HG02588 (cell line): ENCODE measurements around the gene TPRKB.
"Not testable (repeated sequence)": the region's sequence is repeated elsewhere in the genome, so short reads cannot be mapped to it uniquely, and the experiment has no call there.

ENCODE experiments used
- ATAC-seq: cut with Tn5 transposase; IDR thresholded peaks from one replicate; pipeline ENCODE4 v1.9.1; 2021; ENCODE audit warnings: mild to moderate bottlenecking, moderate library complexity; ENCODE audit not compliant: unreplicated experiment

TPRKB gene

GRCh38 chr2:73700661-73701447 is 36.3 kb downstream of the TPRKB start:
- no peak for ATAC-seq

- no peak for ATAC-seq
These were observed 37.0 kb downstream of the TPRKB start for GRCh38 chr2:73700131-73700611.

DNA sequence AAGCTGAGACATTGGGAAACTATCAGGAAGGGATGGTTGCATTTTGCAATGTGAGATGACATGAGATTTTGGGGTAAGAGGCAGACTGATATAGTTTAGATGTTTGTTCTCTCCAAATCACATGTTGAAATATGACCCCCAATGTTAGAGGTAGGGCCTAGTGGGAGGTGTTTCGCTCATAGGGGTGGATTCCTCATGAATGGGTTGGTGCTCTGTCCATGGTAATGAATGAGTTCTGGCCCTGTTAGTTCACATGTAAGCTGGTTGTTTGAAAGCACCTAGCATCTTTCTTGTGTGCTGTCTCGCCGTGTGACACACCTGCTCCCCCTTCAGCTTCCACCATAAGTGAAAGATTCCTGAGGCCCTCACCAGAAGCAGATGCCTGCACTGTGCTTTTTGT is 37.7 kb downstream of the TPRKB start:
- ATAC-seq, result no peak

DNA sequence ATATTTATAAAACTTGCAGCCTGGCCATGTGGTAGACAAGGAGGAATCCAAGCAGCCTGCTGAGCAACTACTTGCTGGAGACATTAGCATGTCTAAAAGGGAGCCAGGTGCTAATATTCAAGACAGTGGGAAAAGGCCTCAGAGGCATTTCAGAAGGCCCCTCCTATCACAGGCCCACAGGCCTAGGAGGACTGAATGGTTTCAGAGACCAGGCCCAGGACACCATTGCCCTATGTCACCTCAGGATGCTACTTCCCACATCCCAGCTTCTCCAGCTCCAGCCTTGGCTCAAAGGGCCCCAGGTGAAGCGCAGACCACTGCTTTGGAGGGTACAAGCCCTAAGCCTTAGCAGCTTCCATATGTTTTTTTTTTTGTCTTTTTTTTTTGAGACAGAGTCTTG is 39.0 kb downstream of the TPRKB start:
- no peak for ATAC-seq

GRCh38 chr2:73697606-73698005 is 39.5 kb downstream of the TPRKB start:
- no peak for ATAC-seq

GRCh38 chr2:73696985-73697384 is 40.2 kb downstream of the TPRKB start:
- ATAC-seq, result not testable (repeated sequence)

GRCh38 chr2:73696521-73696920 is 40.6 kb downstream of the TPRKB start:
- ATAC-seq, result not testable (repeated sequence)

DNA sequence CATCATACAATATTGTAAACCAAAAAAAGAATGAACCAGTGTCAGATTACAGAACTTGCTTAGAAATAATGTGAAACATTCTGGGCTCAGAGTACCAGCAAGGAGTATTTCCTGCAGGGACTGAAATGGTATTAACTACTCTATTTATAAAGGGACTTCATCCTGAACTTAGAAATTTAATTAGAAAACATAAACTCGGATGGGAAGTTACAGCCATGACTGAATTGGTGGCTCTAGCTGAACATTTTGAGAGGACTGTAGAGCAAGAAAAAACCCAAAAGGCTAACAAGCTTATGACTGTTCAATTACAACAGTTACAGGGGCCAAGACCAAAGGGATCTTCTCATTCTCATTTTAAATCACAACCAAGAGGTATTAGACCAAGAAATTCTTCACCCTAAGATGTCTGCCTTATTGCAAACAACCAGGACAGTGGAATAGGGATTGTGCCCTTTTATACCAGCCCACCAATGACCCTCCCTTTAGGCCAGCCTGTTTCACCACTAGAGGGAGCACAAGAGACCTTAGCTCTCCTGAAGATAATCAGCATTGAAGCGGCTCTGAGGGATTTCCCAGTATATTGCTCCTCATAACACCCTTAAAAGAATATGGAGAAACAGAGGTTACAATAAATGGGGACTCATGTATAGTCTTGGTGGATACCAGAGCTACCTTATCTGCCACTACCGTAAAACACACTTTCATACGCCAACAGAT is 46.6 kb downstream of the TPRKB start:
- not testable (repeated sequence) for ATAC-seq

DNA sequence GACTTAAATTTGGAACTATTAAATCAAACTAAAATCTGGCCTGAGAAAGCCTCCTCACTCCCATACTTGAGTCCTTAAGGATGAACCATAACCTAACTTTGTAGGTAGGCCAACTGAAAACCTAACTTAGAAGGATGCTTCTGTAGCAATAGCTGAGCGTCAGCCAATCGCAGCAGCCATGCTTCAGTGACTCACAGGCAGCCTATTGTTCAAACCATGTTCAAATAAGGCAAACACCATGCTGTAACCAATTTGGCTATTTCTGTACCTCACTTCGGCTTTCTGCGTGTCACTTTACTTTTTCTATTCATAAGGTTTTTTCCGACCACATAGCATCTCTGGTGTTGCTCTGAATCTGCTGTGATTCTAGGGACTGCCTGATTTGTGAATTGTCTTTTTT is 48.7 kb downstream of the TPRKB start:
- not testable (repeated sequence) for ATAC-seq

GRCh38 chr2:73685764-73686438 is 51.2 kb downstream of the TPRKB start:
- ATAC-seq, result no peak

- ATAC-seq, result not testable (repeated sequence)
These were observed 52.2 kb downstream of the TPRKB start for GRCh38 chr2:73684905-73685304.

DNA sequence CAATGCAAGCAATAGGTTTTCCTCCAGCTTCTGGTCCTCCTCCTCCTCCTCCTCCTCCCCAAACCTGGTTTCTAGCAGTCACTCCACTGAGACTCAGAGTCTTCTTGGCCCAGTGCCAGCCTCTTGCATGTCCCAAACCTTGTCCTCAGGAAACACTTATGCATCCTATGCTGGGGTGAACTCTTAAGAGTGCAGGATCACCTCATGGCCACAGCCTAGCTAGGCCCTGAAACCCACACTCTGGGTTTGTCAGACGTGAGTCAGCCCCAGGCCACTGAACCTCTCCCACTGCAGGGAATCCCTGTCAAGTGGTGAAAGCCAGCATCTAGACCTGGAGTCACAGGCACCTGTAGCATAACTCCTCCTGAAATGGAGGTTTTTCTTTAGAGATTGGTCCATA is 52.8 kb downstream of the TPRKB start:
- ATAC-seq, result not testable (repeated sequence)

GRCh38 chr2:73679951-73680571 is 57.1 kb downstream of the TPRKB start:
- not testable (repeated sequence) for ATAC-seq
